HepG2 (cell line): ENCODE results near the gene SYNJ2. TPM values are rescaled to one million over a fixed set of nuclear protein-coding genes. Genes with fewer than 3 reads are reported as not detected.

ENCODE experiments used
- CBX5 ChIP-seq: sonication (generic); formaldehyde crosslinking; IDR thresholded peaks from 2 replicates; pipeline ENCODE4 v1.4.0; 2020; ENCODE audit warnings: missing genetic modification reagents, borderline replicate concordance
- CHCHD3 ChIP-seq: sonication (generic); formaldehyde crosslinking; IDR thresholded peaks from 2 replicates; pipeline ENCODE4 v1.8.0; 2022; ENCODE audit warnings: mild to moderate bottlenecking, missing genetic modification reagents, moderate library complexity
- IKZF1 ChIP-seq: fragments of 450-650 bp; IDR thresholded peaks from 2 replicates; pipeline ENCODE4 v1.7.1; 2016
- KDM4B ChIP-seq: sonication (generic); formaldehyde crosslinking; IDR thresholded peaks from 2 replicates; pipeline ENCODE4 v1.4.0; 2020; ENCODE audit warnings: missing genetic modification reagents
- KLF11 ChIP-seq: IDR thresholded peaks from 2 replicates; pipeline ENCODE4 v1.6.1; 2016; ENCODE audit warnings: missing compliant biosample characterization
- KLF15 ChIP-seq: sonication (generic); formaldehyde crosslinking; IDR thresholded peaks from 2 replicates; pipeline ENCODE4 v1.8.1; 2023; ENCODE audit warnings: borderline replicate concordance, mild to moderate bottlenecking, inconsistent platforms, missing genetic modification reagents, mixed read lengths
- KMT2B ChIP-seq: IDR thresholded peaks from 2 replicates; pipeline ENCODE4 v1.6.1; 2016; ENCODE audit warnings: missing genetic modification reagents, missing compliant biosample characterization
- MAFK ChIP-seq, 2 experiments: IDR thresholded peaks in 1 of 2; conservative IDR thresholded peaks in 1 of 2; 2 replicates each; pipeline ENCODE4 v1.6.1; 2011; ENCODE audit warnings: improper control_type of control experiment in 2 of 2, low read length in 2 of 2
- NR2F6 ChIP-seq, 2 experiments: IDR thresholded peaks; 2 replicates each; pipeline ENCODE4 v1.6.1; 2016; ENCODE audit warnings: antibody characterized with exemption in 1 of 2, mild to moderate bottlenecking in 1 of 2
- PRPF4 ChIP-seq: fragments of 200-400 bp; formaldehyde crosslinking; IDR thresholded peaks from 2 replicates; pipeline ENCODE4 v1.6.1; 2016; ENCODE audit warnings: low read length, low read depth; ENCODE audit not compliant: poor library complexity, severe bottlenecking
- RFXANK ChIP-seq: IDR thresholded peaks from 2 replicates; pipeline ENCODE4 v1.6.1; 2016
- RXRB ChIP-seq: IDR thresholded peaks from 2 replicates; pipeline ENCODE4 v1.6.1; 2016; ENCODE audit warnings: borderline replicate concordance, missing genetic modification reagents, missing compliant biosample characterization
- SMC3 ChIP-seq: IDR thresholded peaks from 2 replicates; pipeline ENCODE4 v1.6.1; 2011; ENCODE audit warnings: low read length, improper control_type of control experiment
- SPEN ChIP-seq: sonication (generic); formaldehyde crosslinking; IDR thresholded peaks from 2 replicates; pipeline ENCODE4 v1.5.1; 2020; ENCODE audit warnings: low read depth, mild to moderate bottlenecking, missing genetic modification reagents
- ZNF180 ChIP-seq: sonication (generic); formaldehyde crosslinking; IDR thresholded peaks from 2 replicates; pipeline ENCODE4 v1.4.0; 2020; ENCODE audit warnings: low read depth, missing genetic modification reagents, borderline replicate concordance
- ZSCAN20 ChIP-seq: sonication (generic); formaldehyde crosslinking; IDR thresholded peaks from 2 replicates; pipeline ENCODE4 v1.4.0; 2020; ENCODE audit warnings: missing genetic modification reagents, mild to moderate bottlenecking, borderline replicate concordance
- polyA plus RNA-seq, 8 experiments: library from polyadenylated mRNA; depleted of rRNA in 3 of 8; stranded (reverse) in 7 of 8; unstranded in 1 of 8; fragments of >200 nt; fragmentation: Illumina TruSeq in 4 of 8; extraction: Trizol in 4 of 8; gene quantifications; 2 replicates each; pipeline versions ENCODE4 v1.2.1 to v1.2.3, GENCODE V29; 2011 to 2016; ENCODE audit warnings: low read depth in 4 of 8, missing spikeins in 1 of 8, mixed read lengths in 1 of 8; ENCODE audit not compliant: insufficient read depth in 1 of 8
- total RNA-seq, 5 experiments: library from RNA; depleted of rRNA; stranded (reverse); fragments of >200 nt; fragmentation: Illumina TruSeq; extraction: Trizol; gene quantifications; 2 replicates each; pipeline ENCODE4 v1.2.3, GENCODE V29; 2016; ENCODE audit warnings: low read depth in 1 of 5
- TF ChIP-seq, protein P1 (sequence below): sonication (generic); formaldehyde crosslinking; IDR thresholded peaks from 2 replicates; pipeline ENCODE4 v1.8.0; 2022; ENCODE audit warnings: low read depth, missing genetic modification reagents
- TF ChIP-seq, protein P2 (sequence below): sonication (generic); formaldehyde crosslinking; IDR thresholded peaks from 2 replicates; pipeline ENCODE4 v1.9.0; 2021; ENCODE audit warnings: missing genetic modification reagents, mild to moderate bottlenecking, borderline replicate concordance
- TF ChIP-seq, protein P3 (sequence below): sonication (generic); formaldehyde crosslinking; IDR thresholded peaks from 2 replicates; pipeline ENCODE4 v1.5.1; 2020; ENCODE audit warnings: missing genetic modification reagents, mild to moderate bottlenecking, borderline replicate concordance
- TF ChIP-seq, protein P4 (sequence below): IDR thresholded peaks from 2 replicates; pipeline ENCODE4 v1.6.1; 2016; ENCODE audit warnings: mild to moderate bottlenecking, missing biosample characterization, missing genetic modification reagents
- TF ChIP-seq, protein P5 (sequence below): sonication (generic); formaldehyde crosslinking; IDR thresholded peaks from 2 replicates; pipeline ENCODE4 v1.4.0; 2020; ENCODE audit warnings: mild to moderate bottlenecking, missing genetic modification reagents

SYNJ2 gene
- total and polyA plus RNA-seq, 2 of the 13 experiments (the other 11 are each of a cell fraction or from before 2014, with no cell fraction given), result 39.1 to 57.6 TPM

DNA sequence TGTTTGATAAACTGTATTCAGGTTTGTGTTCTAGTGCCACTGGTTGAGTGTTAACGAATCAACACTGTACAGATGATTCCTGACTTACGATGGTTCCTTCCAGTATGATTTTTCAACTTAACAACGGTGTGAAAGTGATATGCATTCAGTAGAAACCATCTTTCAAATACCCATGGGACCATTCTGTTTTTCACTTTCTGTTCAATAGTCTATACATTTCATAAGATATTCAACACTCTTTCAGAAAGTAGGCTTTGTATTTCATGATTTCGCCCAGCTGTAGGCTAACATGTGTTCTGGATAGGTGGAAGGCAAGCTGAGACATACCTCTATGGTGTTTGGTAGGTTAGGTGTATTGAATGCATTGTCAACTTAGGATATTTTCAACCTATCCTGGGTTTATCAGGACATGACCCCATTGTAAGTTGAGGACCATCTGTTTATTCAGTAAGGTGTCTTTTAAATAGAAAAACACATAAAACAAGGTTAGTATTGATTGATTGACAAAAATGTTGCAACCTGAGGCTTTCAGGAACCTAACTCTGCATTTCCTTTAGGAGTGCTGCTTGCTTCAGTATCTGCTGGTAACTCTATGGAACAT is 32.3 kb downstream of the SYNJ2 start (continued):
- no peak; the same call in 1 of the 2 replicates for TF ChIP-seq KDM4B (CRISPR knock-in tag)
- TF ChIP-seq, protein P1, sequence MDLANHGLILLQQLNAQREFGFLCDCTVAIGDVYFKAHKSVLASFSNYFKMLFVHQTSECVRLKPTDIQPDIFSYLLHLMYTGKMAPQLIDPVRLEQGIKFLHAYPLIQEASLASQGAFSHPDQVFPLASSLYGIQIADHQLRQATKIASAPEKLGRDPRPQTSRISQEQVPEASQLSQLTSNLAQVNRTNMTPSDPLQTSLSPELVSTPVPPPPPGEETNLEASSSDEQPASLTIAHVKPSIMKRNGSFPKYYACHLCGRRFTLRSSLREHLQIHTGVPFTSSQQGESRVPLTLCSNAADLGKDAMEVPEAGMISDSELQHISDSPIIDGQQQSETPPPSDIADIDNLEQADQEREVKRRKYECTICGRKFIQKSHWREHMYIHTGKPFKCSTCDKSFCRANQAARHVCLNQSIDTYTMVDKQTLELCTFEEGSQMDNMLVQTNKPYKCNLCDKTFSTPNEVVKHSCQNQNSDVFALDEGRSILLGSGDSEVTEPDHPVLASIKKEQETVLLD, result no peak
- TF ChIP-seq RXRB (CRISPR knock-in tag), result peak; percentile 80
- no peak for TF ChIP-seq ZSCAN20 (CRISPR knock-in tag)
- TF ChIP-seq CHCHD3 (CRISPR knock-in tag), result no peak
- TF ChIP-seq ZNF180 (CRISPR knock-in tag), result no peak
- TF ChIP-seq KLF15 (CRISPR knock-in tag), result no peak
- TF ChIP-seq, protein P2, sequence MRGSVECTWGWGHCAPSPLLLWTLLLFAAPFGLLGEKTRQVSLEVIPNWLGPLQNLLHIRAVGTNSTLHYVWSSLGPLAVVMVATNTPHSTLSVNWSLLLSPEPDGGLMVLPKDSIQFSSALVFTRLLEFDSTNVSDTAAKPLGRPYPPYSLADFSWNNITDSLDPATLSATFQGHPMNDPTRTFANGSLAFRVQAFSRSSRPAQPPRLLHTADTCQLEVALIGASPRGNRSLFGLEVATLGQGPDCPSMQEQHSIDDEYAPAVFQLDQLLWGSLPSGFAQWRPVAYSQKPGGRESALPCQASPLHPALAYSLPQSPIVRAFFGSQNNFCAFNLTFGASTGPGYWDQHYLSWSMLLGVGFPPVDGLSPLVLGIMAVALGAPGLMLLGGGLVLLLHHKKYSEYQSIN (CRISPR knock-in tag), result no peak
- TF ChIP-seq, protein P3, sequence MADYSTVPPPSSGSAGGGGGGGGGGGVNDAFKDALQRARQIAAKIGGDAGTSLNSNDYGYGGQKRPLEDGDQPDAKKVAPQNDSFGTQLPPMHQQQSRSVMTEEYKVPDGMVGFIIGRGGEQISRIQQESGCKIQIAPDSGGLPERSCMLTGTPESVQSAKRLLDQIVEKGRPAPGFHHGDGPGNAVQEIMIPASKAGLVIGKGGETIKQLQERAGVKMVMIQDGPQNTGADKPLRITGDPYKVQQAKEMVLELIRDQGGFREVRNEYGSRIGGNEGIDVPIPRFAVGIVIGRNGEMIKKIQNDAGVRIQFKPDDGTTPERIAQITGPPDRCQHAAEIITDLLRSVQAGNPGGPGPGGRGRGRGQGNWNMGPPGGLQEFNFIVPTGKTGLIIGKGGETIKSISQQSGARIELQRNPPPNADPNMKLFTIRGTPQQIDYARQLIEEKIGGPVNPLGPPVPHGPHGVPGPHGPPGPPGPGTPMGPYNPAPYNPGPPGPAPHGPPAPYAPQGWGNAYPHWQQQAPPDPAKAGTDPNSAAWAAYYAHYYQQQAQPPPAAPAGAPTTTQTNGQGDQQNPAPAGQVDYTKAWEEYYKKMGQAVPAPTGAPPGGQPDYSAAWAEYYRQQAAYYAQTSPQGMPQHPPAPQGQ (CRISPR knock-in tag), result no peak
- no peak for TF ChIP-seq SPEN (CRISPR knock-in tag)
- no peak for TF ChIP-seq CBX5 (CRISPR knock-in tag)
- no peak for TF ChIP-seq PRPF4
- TF ChIP-seq, protein P4, sequence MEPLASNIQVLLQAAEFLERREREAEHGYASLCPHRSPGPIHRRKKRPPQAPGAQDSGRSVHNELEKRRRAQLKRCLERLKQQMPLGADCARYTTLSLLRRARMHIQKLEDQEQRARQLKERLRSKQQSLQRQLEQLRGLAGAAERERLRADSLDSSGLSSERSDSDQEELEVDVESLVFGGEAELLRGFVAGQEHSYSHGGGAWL (CRISPR knock-in tag), result no peak
- TF ChIP-seq NR2F6 (IDR thresholded peaks at IDR 0.05), result peak; percentile 36
- peak; percentile 55; the same call in 1 of the 2 replicates for TF ChIP-seq NR2F6 (CRISPR knock-in tag; IDR thresholded peaks at IDR 0.05)
- TF ChIP-seq, protein P5, sequence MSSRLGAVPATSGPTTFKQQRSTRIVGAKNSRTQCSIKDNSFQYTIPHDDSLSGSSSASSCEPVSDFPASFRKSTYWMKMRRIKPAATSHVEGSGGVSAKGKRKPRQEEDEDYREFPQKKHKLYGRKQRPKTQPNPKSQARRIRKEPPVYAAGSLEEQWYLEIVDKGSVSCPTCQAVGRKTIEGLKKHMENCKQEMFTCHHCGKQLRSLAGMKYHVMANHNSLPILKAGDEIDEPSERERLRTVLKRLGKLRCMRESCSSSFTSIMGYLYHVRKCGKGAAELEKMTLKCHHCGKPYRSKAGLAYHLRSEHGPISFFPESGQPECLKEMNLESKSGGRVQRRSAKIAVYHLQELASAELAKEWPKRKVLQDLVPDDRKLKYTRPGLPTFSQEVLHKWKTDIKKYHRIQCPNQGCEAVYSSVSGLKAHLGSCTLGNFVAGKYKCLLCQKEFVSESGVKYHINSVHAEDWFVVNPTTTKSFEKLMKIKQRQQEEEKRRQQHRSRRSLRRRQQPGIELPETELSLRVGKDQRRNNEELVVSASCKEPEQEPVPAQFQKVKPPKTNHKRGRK, result no peak; the same call in 1 of the 2 replicates
- no peak for TF ChIP-seq KMT2B (CRISPR knock-in tag)
- 0 out of 2 replicates have a peak, but pooled peaks have one; percentile 23 for TF ChIP-seq KLF11 (CRISPR knock-in tag)
- TF ChIP-seq SMC3, result no peak
- TF ChIP-seq IKZF1, result no peak
- TF ChIP-seq RFXANK (CRISPR knock-in tag), result no peak
- no peak for TF ChIP-seq MAFK (conservative IDR thresholded peaks at IDR 0.05 in 1 of 2, IDR thresholded peaks at IDR 0.05 in 1 of 2; ENCODE audit: low read length in 2 of 2)
